Thoracic aorta (tissue), 2 donors: Measurements from ENCODE around the gene PPP2R3A. TPM values are rescaled to one million over a fixed set of nuclear protein-coding genes. Genes with fewer than 3 reads are reported as not detected.
A peak's percentile ranks its signal among the peaks of the same experiment; 100 is the strongest.

Experiments used
- ATAC-seq: fragments of 150-250 bp; one replicate; pipeline ENCODE4 v1.8.0; 2017; ENCODE audit warnings: low read depth; ENCODE audit not compliant: insufficient number of reproducible peaks, low FRiP score
- DNase-seq: peaks from one replicate; pipeline ENCODE4 v3.0.0-alpha.2; 2020; ENCODE audit warnings: low spot score
- H3K27ac ChIP-seq, 2 donors: fragments of 200-600 bp; sonication (generic); 1 replicate in 1 of 2; 2 replicates in 1 of 2; pipeline ENCODE4 v1.5.1; 2016; ENCODE audit warnings: mild to moderate bottlenecking in 2 of 2, moderate library complexity in 2 of 2
- H3K27me3 ChIP-seq: fragments of 200-600 bp; sonication (generic); replicated peaks from 2 replicates; pipeline ENCODE4 v1.6.0; 2016; ENCODE audit warnings: mild to moderate bottlenecking; ENCODE audit not compliant: insufficient read depth
- H3K36me3 ChIP-seq: fragments of 200-600 bp; sonication (generic); one replicate; pipeline ENCODE4 v1.5.1; 2016
- H3K4me1 ChIP-seq, 2 donors: fragments of 200-600 bp; sonication (generic); 1 replicate in 1 of 2; 2 replicates in 1 of 2; pipeline versions ENCODE4 v1.5.1 to v1.6.0; 2016; ENCODE audit warnings: low read depth in 2 of 2, mild to moderate bottlenecking in 1 of 2; ENCODE audit not compliant: control insufficient read depth in 1 of 2
- H3K4me3 ChIP-seq: fragments of 200-600 bp; sonication (generic); 2 replicates; pipeline ENCODE4 v1.5.1; 2016; ENCODE audit warnings: mild to moderate bottlenecking
- H3K9me3 ChIP-seq: fragments of 200-600 bp; sonication (generic); 2 replicates; pipeline ENCODE4 v1.5.1; 2016
- total RNA-seq, 2 donors: library from RNA; depleted of rRNA; stranded (reverse); fragments of >200 nt; gene quantifications; one replicate each; pipeline versions ENCODE4 v1.1.0 to v1.2.3, GENCODE V29; 2016
- TF ChIP-seq, protein P1 (sequence below): fragments of 200-600 bp; sonication (generic); IDR thresholded peaks from one replicate; pipeline ENCODE4 v1.5.1; 2019; ENCODE audit warnings: antibody characterized with exemption

Gene PPP2R3A
- total RNA-seq, 2 donors from 2014 or later, result 6.8 to 18.0 TPM

GRCh38 chr3:136196064-136196400 lies 230.5 kb downstream of the PPP2R3A start, which contains the start of gene MSL2:
Gene MSL2, minus strand, starts transcription at chr3:136196335. Its CDS starts 1,222 bp downstream, at chr3:136195113.
- Histone ChIP-seq H3K27me3 (no peaks in the 10 kb centered on the region), H3K27ac (peak within 1 kb of the TSS; percentile 98 to 99), H3K4me1 (peaks cover 21 to 29% of the 10 kb centered on the region in 2 donors), H3K9me3 (no peaks in the 10 kb centered on the region), H3K4me3 (peak within 1 kb of the TSS; percentile 86), H3K36me3 (no peaks in the 10 kb centered on the region)
- no peak for DNase-seq
- TF ChIP-seq, protein P1, sequence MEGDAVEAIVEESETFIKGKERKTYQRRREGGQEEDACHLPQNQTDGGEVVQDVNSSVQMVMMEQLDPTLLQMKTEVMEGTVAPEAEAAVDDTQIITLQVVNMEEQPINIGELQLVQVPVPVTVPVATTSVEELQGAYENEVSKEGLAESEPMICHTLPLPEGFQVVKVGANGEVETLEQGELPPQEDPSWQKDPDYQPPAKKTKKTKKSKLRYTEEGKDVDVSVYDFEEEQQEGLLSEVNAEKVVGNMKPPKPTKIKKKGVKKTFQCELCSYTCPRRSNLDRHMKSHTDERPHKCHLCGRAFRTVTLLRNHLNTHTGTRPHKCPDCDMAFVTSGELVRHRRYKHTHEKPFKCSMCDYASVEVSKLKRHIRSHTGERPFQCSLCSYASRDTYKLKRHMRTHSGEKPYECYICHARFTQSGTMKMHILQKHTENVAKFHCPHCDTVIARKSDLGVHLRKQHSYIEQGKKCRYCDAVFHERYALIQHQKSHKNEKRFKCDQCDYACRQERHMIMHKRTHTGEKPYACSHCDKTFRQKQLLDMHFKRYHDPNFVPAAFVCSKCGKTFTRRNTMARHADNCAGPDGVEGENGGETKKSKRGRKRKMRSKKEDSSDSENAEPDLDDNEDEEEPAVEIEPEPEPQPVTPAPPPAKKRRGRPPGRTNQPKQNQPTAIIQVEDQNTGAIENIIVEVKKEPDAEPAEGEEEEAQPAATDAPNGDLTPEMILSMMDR, result no peak
- peak; percentile 23 for ATAC-seq

GRCh38 chr3:136196401-136197158 lies 231.1 kb downstream of the PPP2R3A start:
- ATAC-seq (peak; percentile 91), DNase-seq (peak; percentile 99)
- H3K27ac ChIP-seq, result peak overlapping the region; percentile 98 to 99
- TF ChIP-seq, protein P1, result no peak
- H3K4me3 ChIP-seq, result peak overlapping the region; percentile 86
- peaks cover 16 to 23% of the 10 kb centered on the region in 2 donors for H3K4me1 ChIP-seq
- H3K36me3 ChIP-seq, result no peaks in the 10 kb centered on the region
- no peaks in the 10 kb centered on the region for H3K27me3 ChIP-seq
- H3K9me3 ChIP-seq, result no peaks in the 10 kb centered on the region

- H3K27ac ChIP-seq, result peak overlapping the region; percentile 98 to 99
- H3K4me3 ChIP-seq, result peak overlapping the region; percentile 86
- DNase-seq (no peak), ATAC-seq (no peak)
- H3K9me3 ChIP-seq, result no peaks in the 10 kb centered on the region
- TF ChIP-seq, protein P1, result no peak
- no peaks in the 10 kb centered on the region for H3K36me3 ChIP-seq
- H3K27me3 ChIP-seq, result no peaks in the 10 kb centered on the region
- peaks cover 14 to 16% of the 10 kb centered on the region in 2 donors for H3K4me1 ChIP-seq
These were observed 231.7 kb downstream of the PPP2R3A start for GRCh38 chr3:136197159-136197793.

Other genes starting within 250 kb of the PPP2R3A start
- 10 to 100 TPM; 24.0 to 31.4 TPM for gene MSL2, start 230.6 kb downstream of the PPP2R3A start, total RNA-seq